Pancreas (tissue), 10 donors: ENCODE results near the gene KCNQ5. TPM values are rescaled to one million over a fixed set of nuclear protein-coding genes. Genes with fewer than 3 reads are reported as not detected.

Source experiments
- ATAC-seq, 4 donors: fragments of 200-7000 bp; cut with Tn5 transposase; one replicate each; pipeline versions ENCODE4 v1.8.0 to v1.9.1; 2020; ENCODE audit warnings: mild to moderate bottlenecking in 4 of 4, moderate library complexity in 4 of 4
- DNase-seq, 6 donors: peaks; one replicate each; pipeline ENCODE4 v3.0.0-alpha.2; 2020
- FAIRE-seq: peaks from 2 replicates; lab custom pipeline; 2012; peaks lifted over from hg19 to GRCh38; lab: Jason Lieb, UNC
- H3K27ac ChIP-seq, 4 donors: fragments of 200-600 bp; sonication (generic); 1 replicate in 3 of 4; 2 replicates in 1 of 4; pipeline versions ENCODE4 v1.5.0 to v1.8.0; 2020
- H3K27me3 ChIP-seq, 4 donors: fragments of 200-600 bp; one replicate each; pipeline ENCODE4 v1.8.0; 2021
- H3K36me3 ChIP-seq, 3 donors: fragments of 200-600 bp; sonication (generic) in 1 of 3; one replicate each; pipeline versions ENCODE4 v1.5.0 to v1.8.0; 2020 to 2021
- H3K4me1 ChIP-seq, 3 donors: fragments of 200-600 bp; one replicate each; pipeline ENCODE4 v1.8.0; 2021
- H3K4me3 ChIP-seq, 4 donors: fragments of 200-600 bp; sonication (generic) in 2 of 4; one replicate each; pipeline versions ENCODE4 v1.5.0 to v1.8.0; 2020 to 2021
- H3K9me3 ChIP-seq, 4 donors: fragments of 200-600 bp; one replicate each; pipeline ENCODE4 v1.8.0; 2021
- WGBS, 2 donors: extraction: QIAGEN DNeasy Blood & Tissue Kit; methylation state at CpG; one replicate each; pipeline ENCODE4 v1.1.7; 2013; 5-methylcytosine and 5-hydroxymethylcytosine counted together
- intact Hi-C, 3 donors: fragments of 100-400 bp; cut with DNase I; formaldehyde crosslinking; loops; one replicate each; pipeline versions ENCODE4 v1.11.1 to v1.14.2; 2022
- polyA plus RNA-seq, 2 donors: library from polyadenylated mRNA; stranded (reverse); fragments of 200-250 nt; gene quantifications; one replicate each; pipeline ENCODE4 v1.2.3, GENCODE V29; 2013
- total RNA-seq, 6 donors: library from RNA; stranded (reverse); fragmentation: NEBNext Ultra II Directional in 4 of 6; extraction: Animal tissue kit (Norgen Biotek cat#: 25700) in 4 of 6; gene quantifications; one replicate each; pipeline versions ENCODE4 v1.2.1 to v1.2.4, GENCODE V29; 2021 to 2023
- TF ChIP-seq, protein P1 (sequence below), 4 donors: fragments of 200-600 bp; sonication (generic) in 3 of 4; IDR thresholded peaks; one replicate each; pipeline versions ENCODE4 v1.5.0 to v1.8.0; 2021; ENCODE audit warnings: antibody characterized with exemption in 4 of 4
- donor health status: healthy with polysubstance abuse.
- donor health status: DM: no; HTN: no; CAD: no; lungs with moderate emphysema.
- donor health status: DM: no; HTN: no; CAD: no.
- donor health status: control.
- donor health status: control.
- donor health status: Bipolar disorder and iron deficiency.
- donor health status: DM: yes; HTN: yes; CAD: no.
- donor health status: DM: no; HTN: no; CAD: no.
- donor health status: DM: no; HTN: no; CAD: no.
- donor health status: DM: yes; HTN: yes; CAD: no.

Gene KCNQ5
- total and polyA plus RNA-seq, 8 donors = 0.03 to 1.1 (median 0.13) TPM

DNA sequence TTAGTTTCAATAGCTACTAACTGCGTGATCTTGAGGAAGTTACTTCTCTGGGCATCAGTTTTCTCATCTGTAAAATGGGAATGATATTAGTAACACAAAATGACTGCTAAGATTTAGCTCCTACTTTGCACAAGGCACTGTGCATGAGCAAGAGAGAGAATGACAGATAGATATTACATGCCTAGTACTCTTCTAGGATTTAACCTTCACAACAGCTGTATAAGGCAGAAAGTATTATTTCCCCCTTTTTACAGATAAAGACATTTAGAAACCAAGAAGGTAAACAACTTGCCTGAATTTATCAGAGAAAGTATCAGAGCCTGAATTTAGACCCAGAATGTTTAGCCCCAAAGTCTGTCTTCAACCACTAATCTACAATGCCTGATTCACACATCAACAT lies 321.8 kb downstream of the KCNQ5 start:
- no peaks in the 10 kb centered on the region for H3K9me3 ChIP-seq
- ATAC-seq = no peak
- H3K36me3 ChIP-seq = no peaks in the 10 kb centered on the region
- WGBS, 2 donors = 98 to 99% methylated on average over 1 of the region's 1 CpG
- FAIRE-seq = no peak
- no peak overlapping the region for H3K27ac ChIP-seq
- intact Hi-C loops = no loop called here
- DNase-seq = no peak
- no peaks in the 10 kb centered on the region for H3K27me3 ChIP-seq
- TF ChIP-seq, protein P1, sequence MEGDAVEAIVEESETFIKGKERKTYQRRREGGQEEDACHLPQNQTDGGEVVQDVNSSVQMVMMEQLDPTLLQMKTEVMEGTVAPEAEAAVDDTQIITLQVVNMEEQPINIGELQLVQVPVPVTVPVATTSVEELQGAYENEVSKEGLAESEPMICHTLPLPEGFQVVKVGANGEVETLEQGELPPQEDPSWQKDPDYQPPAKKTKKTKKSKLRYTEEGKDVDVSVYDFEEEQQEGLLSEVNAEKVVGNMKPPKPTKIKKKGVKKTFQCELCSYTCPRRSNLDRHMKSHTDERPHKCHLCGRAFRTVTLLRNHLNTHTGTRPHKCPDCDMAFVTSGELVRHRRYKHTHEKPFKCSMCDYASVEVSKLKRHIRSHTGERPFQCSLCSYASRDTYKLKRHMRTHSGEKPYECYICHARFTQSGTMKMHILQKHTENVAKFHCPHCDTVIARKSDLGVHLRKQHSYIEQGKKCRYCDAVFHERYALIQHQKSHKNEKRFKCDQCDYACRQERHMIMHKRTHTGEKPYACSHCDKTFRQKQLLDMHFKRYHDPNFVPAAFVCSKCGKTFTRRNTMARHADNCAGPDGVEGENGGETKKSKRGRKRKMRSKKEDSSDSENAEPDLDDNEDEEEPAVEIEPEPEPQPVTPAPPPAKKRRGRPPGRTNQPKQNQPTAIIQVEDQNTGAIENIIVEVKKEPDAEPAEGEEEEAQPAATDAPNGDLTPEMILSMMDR (IDR thresholded peaks at IDR 0.05) = no peak
- no peak overlapping the region for H3K4me3 ChIP-seq
- H3K4me1 ChIP-seq = no peaks in the 10 kb centered on the region

DNA sequence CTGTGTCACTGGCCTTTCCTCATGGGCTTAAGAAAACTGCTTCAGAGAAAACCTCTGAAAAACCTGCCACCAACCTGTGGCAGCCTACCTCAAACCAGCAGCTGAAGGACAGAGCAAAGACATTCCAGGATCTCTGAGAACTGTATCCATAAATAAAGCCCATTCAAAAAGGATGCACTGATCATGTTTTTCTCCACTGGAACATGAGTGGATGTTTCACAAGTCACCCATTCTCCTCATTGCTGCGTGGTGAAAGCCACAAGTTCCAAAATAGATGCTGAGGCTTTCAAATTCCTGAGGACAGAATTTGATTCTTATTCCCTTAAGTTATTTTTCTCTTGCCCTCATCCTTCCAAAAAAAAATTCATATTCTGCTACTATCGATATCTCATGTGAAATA lies 322.8 kb downstream of the KCNQ5 start:
- intact Hi-C loops = no loop called here
- TF ChIP-seq, protein P1 (IDR thresholded peaks at IDR 0.05) = no peak
- DNase-seq (no peak), ATAC-seq (no peak), FAIRE-seq (no peak)
- H3K4me1 ChIP-seq = no peaks in the 10 kb centered on the region
- WGBS, 2 donors = 83 to 87% methylated on average over 2 of the region's 2 CpGs
- H3K9me3 ChIP-seq = no peaks in the 10 kb centered on the region
- H3K27ac ChIP-seq = no peak overlapping the region
- H3K27me3 ChIP-seq = no peaks in the 10 kb centered on the region
- H3K4me3 ChIP-seq = no peak overlapping the region
- H3K36me3 ChIP-seq = no peaks in the 10 kb centered on the region

DNA sequence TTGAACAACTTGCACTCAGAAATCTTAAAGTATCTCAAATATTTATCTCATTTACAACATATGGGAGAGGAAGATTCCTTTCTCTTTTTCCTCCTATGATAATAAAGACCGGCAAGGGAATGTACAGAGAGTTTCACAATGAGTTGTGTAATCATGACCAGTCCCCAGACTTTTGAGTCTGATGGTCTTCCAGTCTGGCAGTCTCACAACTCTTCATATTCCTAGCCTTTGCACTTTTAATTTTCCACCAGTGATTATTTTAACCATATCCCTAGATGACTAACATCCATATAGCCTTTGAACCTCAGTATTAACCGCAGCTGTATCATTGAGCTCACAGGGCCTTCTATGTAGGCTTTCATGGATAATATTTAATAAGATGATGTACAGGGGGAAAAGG lies 324.9 kb downstream of the KCNQ5 start:
- TF ChIP-seq, protein P1 (IDR thresholded peaks at IDR 0.05) = no peak
- Histone ChIP-seq H3K4me3 (no peak overlapping the region), H3K9me3 (no peaks in the 10 kb centered on the region), H3K27me3 (no peaks in the 10 kb centered on the region), H3K27ac (no peak overlapping the region), H3K4me1 (no peaks in the 10 kb centered on the region), H3K36me3 (no peaks in the 10 kb centered on the region)
- peak in 1 of 4 donors; percentile 15 for ATAC-seq
- intact Hi-C loops = no loop called here
- no peak for FAIRE-seq
- no peak for DNase-seq
- 80 to 85% methylated on average over 2 of the region's 2 CpGs for WGBS, 2 donors

DNA sequence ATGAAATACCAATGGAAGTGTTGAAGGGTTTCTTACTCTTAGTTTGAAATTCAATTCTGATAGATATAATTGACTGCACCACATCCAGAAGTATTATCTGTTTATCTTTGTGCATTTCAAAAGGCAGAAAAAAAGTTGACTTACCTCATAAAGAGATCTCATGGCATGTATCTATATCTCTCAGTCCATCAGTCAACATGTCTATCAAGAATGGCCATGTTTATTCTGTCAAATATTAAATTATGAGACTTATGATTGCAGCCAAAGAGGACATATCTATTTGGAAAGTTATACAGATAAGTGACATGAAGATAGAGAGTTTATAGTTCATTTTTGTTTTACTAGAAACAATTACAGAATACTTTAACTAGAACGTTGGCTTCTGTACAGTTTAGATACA lies 325.7 kb downstream of the KCNQ5 start:
- H3K4me3 ChIP-seq = no peak overlapping the region
- H3K36me3 ChIP-seq = no peaks in the 10 kb centered on the region
- H3K27ac ChIP-seq = no peak overlapping the region
- no peaks in the 10 kb centered on the region for H3K4me1 ChIP-seq
- no peaks in the 10 kb centered on the region for H3K27me3 ChIP-seq
- ATAC-seq (no peak), FAIRE-seq (no peak), DNase-seq (no peak)
- WGBS, 2 donors = 7 to 8% methylated on average over 1 of the region's 1 CpG
- TF ChIP-seq, protein P1 (IDR thresholded peaks at IDR 0.05) = no peak
- H3K9me3 ChIP-seq = no peaks in the 10 kb centered on the region
- intact Hi-C loops = no loop called here

DNA sequence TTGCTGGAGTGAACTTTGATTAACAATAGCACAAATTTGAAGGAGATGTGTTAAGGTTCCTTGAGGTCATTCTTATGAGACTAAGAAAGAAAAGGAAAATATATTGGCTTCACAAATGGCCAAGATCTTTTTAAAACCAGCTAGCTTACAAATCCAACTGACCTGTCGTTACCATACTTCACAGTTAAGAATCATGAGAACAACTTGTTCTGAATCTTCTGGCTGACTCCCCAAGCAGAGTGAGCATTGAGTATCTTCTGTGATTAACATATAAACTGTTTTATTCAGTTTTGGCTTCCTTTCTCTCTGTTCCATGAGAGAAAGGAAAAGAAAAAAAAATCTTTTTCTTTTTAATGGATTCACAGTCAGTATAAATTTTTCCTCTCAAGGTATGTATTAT lies 326.3 kb downstream of the KCNQ5 start:
- no peak for ATAC-seq

More for the DNA sequence above, 326.3 kb downstream of the KCNQ5 start:
- Histone ChIP-seq H3K27me3 (no peaks in the 10 kb centered on the region), H3K9me3 (no peaks in the 10 kb centered on the region), H3K27ac (no peak overlapping the region), H3K4me3 (no peak overlapping the region), H3K36me3 (no peaks in the 10 kb centered on the region), H3K4me1 (no peaks in the 10 kb centered on the region)
- no peak for FAIRE-seq
- TF ChIP-seq, protein P1 (IDR thresholded peaks at IDR 0.05) = no peak
- WGBS, 2 donors = 58 to 79% methylated on average over 1 of the region's 1 CpG
- intact Hi-C loops = no loop called here
- no peak for DNase-seq
